K562 (cell line): Measurements from ENCODE around the gene STUB1. TPM values are rescaled to one million over a fixed set of nuclear protein-coding genes. Genes with fewer than 3 reads are reported as not detected.

Experiments
- ATAC-seq: fragments of 200-7000 bp; cut with Tn5 transposase; 3 replicates; pipeline ENCODE4 v1.9.1; 2020; ENCODE audit warnings: moderate library complexity
- BruUV-seq: library from RNA; stranded (reverse); fragments of 400-500 nt; replicated peaks from 2 replicates; lab custom pipeline; 2021; lab: Mats Ljungman, UMichigan
- CTCF ChIA-PET: fragments of 300-600 bp; formaldehyde crosslinking; extraction: SDS; loops from one replicate; lab custom pipeline; 2021; ENCODE audit warnings: low intra/inter-chr PET ratio; lab: Yijun Ruan, JAX
- POLR2A ChIA-PET: fragments of 300-600, 350-650 bp; sonication (Branson Sonifier 250); formaldehyde crosslinking; extraction: SDS; loops from one replicate; lab custom pipeline; 2021; ENCODE audit warnings: antibody characterized with exemption, inconsistent platforms; lab: Yijun Ruan, JAX
- DNase-seq, 4 experiments: peaks; one replicate each; pipeline versions ENCODE4 v3.0.0 to v3.0.0-alpha.2; 2011 to 2018; ENCODE audit warnings: low spot score in 3 of 4, mixed read lengths in 3 of 4; ENCODE audit errors: extremely low read depth in 1 of 4
- FAIRE-seq: peaks from 2 replicates; lab custom pipeline; 2011; peaks lifted over from hg19 to GRCh38; lab: Jason Lieb, UNC
- H2AFZ ChIP-seq: 2 replicates; pipeline ENCODE4 v1.6.0; 2011; ENCODE audit warnings: low read depth, low read length, control low read depth, inconsistent platforms
- H3K27ac ChIP-seq: fragments of 200-600 bp; 3 replicates; pipeline ENCODE4 v1.8.0; 2011; ENCODE audit warnings: low read depth, mild to moderate bottlenecking, control low read depth, inconsistent platforms, low read length, moderate library complexity, mixed read lengths; ENCODE audit errors: extremely low read depth
- H3K27me3 ChIP-seq, 2 experiments: fragments of 300-600 bp in 1 of 2; 2 replicates in 1 of 2; 3 replicates in 1 of 2; pipeline versions ENCODE4 v1.6.0 to v1.8.0; 2011; ENCODE audit warnings: inconsistent platforms in 2 of 2, low read length in 2 of 2, mild to moderate bottlenecking in 1 of 2, mixed read lengths in 1 of 2, moderate library complexity in 1 of 2; ENCODE audit not compliant: control insufficient read depth in 2 of 2, insufficient read depth in 2 of 2
- H3K36me3 ChIP-seq: fragments of 300-600 bp; 3 replicates; pipeline ENCODE4 v1.8.0; 2011; ENCODE audit warnings: mild to moderate bottlenecking, low read length, inconsistent platforms; ENCODE audit not compliant: control insufficient read depth, insufficient read depth
- H3K4me1 ChIP-seq, 2 experiments: fragments of 200-600 bp in 1 of 2; replicated peaks in 1 of 2; 2 replicates in 1 of 2; 3 replicates in 1 of 2; pipeline versions ENCODE4 v1.5.1 to v1.8.0; 2011; ENCODE audit warnings: inconsistent platforms in 2 of 2, low read length in 2 of 2, mild to moderate bottlenecking in 1 of 2, mixed read lengths in 1 of 2, moderate library complexity in 1 of 2; ENCODE audit not compliant: control insufficient read depth in 2 of 2, insufficient read depth in 2 of 2
- H3K4me2 ChIP-seq: 2 replicates; pipeline ENCODE4 v1.6.1; 2011; ENCODE audit warnings: low read length, control low read depth, inconsistent platforms, mixed read lengths; ENCODE audit not compliant: insufficient read depth
- H3K4me3 ChIP-seq: fragments of 200-600 bp; sonication (generic), shearing (Covaris generic); 2 replicates; pipeline ENCODE4 v1.5.1; 2016; ENCODE audit warnings: control low read depth, inconsistent platforms
- H3K79me2 ChIP-seq: fragments of 200-600 bp; 3 replicates; pipeline ENCODE4 v1.8.0; 2011; ENCODE audit warnings: low read length, inconsistent platforms; ENCODE audit not compliant: control insufficient read depth, insufficient read depth
- H3K9ac ChIP-seq, 2 experiments: 2 replicates each; pipeline versions ENCODE4 v1.6.0 to v1.6.1; 2011; ENCODE audit warnings: low read depth in 2 of 2, low read length in 2 of 2, control low read depth in 1 of 2, inconsistent platforms in 1 of 2, mild to moderate bottlenecking in 1 of 2, mixed read lengths in 1 of 2; ENCODE audit not compliant: insufficient read depth in 1 of 2
- H3K9me1 ChIP-seq: one replicate; pipeline ENCODE4 v1.6.0; 2011; ENCODE audit warnings: inconsistent platforms, mild to moderate bottlenecking, low read length, moderate library complexity; ENCODE audit not compliant: control insufficient read depth, insufficient read depth
- H3K9me3 ChIP-seq: replicated peaks from 2 replicates; pipeline ENCODE4 v1.5.1; 2011; ENCODE audit warnings: low read depth, low read length, inconsistent platforms; ENCODE audit not compliant: control insufficient read depth, insufficient read depth
- H4K20me1 ChIP-seq: replicated peaks from 2 replicates; pipeline ENCODE4 v1.6.1; 2011; ENCODE audit warnings: low read length, inconsistent platforms, mixed read lengths; ENCODE audit not compliant: control insufficient read depth, insufficient read depth
- DACH1 ChIP-seq: fragments of 450-650 bp; IDR thresholded peaks from 2 replicates; pipeline ENCODE4 v1.6.1; 2018; ENCODE audit not compliant: partially characterized antibody
- FIP1L1 ChIP-seq: fragments of 200-400 bp; formaldehyde crosslinking; IDR thresholded peaks from 2 replicates; pipeline ENCODE4 v1.6.1; 2018; ENCODE audit warnings: mild to moderate bottlenecking, low read depth, low read length; ENCODE audit not compliant: poor library complexity, severe bottlenecking
- FOXP4 ChIP-seq: sonication (generic); formaldehyde crosslinking; IDR thresholded peaks from 2 replicates; pipeline ENCODE4 v1.8.0; 2022; ENCODE audit warnings: mild to moderate bottlenecking, missing genetic modification reagents, borderline replicate concordance
- HNRNPL ChIP-seq: fragments of 200-400 bp; formaldehyde crosslinking; IDR thresholded peaks from 2 replicates; pipeline ENCODE4 v1.6.1; 2017; ENCODE audit warnings: low read depth, mild to moderate bottlenecking, low read length
- HOMEZ ChIP-seq: fragments of 250-450 bp; sonication (Bioruptor Pico); IDR thresholded peaks from 2 replicates; pipeline ENCODE4 v1.4.0; 2020; ENCODE audit warnings: mild to moderate bottlenecking, moderate library complexity
- MBD2 ChIP-seq: sonication (generic); IDR thresholded peaks from 2 replicates; pipeline ENCODE4 v1.6.1; 2016; ENCODE audit warnings: low read depth, borderline replicate concordance
- RBFOX2 ChIP-seq: fragments of 200-400 bp; formaldehyde crosslinking; IDR thresholded peaks from 2 replicates; pipeline ENCODE4 v1.6.1; 2017; ENCODE audit warnings: low read depth, mild to moderate bottlenecking, low read length, moderate library complexity
- RBM39 ChIP-seq: fragments of 200-400 bp; formaldehyde crosslinking; optimal IDR thresholded peaks from 2 replicates; pipeline ENCODE3; 2018; ENCODE audit warnings: low read depth, low read length
- TEAD4 ChIP-seq, 2 experiments: sonication (generic) in 1 of 2; formaldehyde crosslinking in 1 of 2; IDR thresholded peaks; 2 replicates each; pipeline versions ENCODE4 v1.6.1 to v1.8.0; 2012 to 2022; ENCODE audit warnings: borderline replicate concordance in 1 of 2, inconsistent platforms in 1 of 2, low read length in 1 of 2, mild to moderate bottlenecking in 1 of 2, missing genetic modification reagents in 1 of 2
- THAP12 ChIP-seq: fragments of 250-450 bp; sonication (Bioruptor Pico); IDR thresholded peaks from 2 replicates; pipeline ENCODE4 v1.9.0; 2021; ENCODE audit warnings: mild to moderate bottlenecking, inconsistent platforms
- ZBTB17 ChIP-seq: fragments of 450-650 bp; formaldehyde crosslinking; IDR thresholded peaks from 2 replicates; pipeline ENCODE4 v1.4.0; 2020; ENCODE audit warnings: mild to moderate bottlenecking
- ZC3H4 ChIP-seq: sonication (generic); formaldehyde crosslinking; IDR thresholded peaks from 2 replicates; pipeline ENCODE4 v1.9.0; 2021; ENCODE audit warnings: missing genetic modification reagents, borderline replicate concordance
- ZNF12 ChIP-seq: sonication (generic); formaldehyde crosslinking; IDR thresholded peaks from 2 replicates; pipeline ENCODE4 v1.4.0; 2020; ENCODE audit warnings: mild to moderate bottlenecking, missing genetic modification reagents
- ZNF263 ChIP-seq: sonication (generic); formaldehyde crosslinking; IDR thresholded peaks from 2 replicates; pipeline ENCODE4 v1.8.0; 2022; ENCODE audit warnings: mild to moderate bottlenecking, missing genetic modification reagents, borderline replicate concordance
- WGBS: fragments of 100-300 bp; shearing (Covaris generic); methylation state at CpG from one replicate; pipeline ENCODE4 v1.1.6; 2016; ENCODE audit warnings: low coverage, mixed read lengths; ENCODE audit not compliant: insufficient coverage; ENCODE audit errors: missing lambda C conversion rate; 5-methylcytosine and 5-hydroxymethylcytosine counted together
- in situ Hi-C: fragments of 300-500 bp; cut with MboI; formaldehyde crosslinking; loops from 4 replicates; pipeline ENCODE4 v1.15.0; 2018; ENCODE audit warnings: inconsistent platforms, mixed read lengths
- intact Hi-C: fragments of 100-400 bp; cut with micrococcal nuclease; formaldehyde crosslinking; loops from 2 replicates; pipeline ENCODE4 v1.14.2; 2022
- polyA plus RNA-seq, 8 experiments: library from polyadenylated mRNA; depleted of rRNA in 4 of 8; stranded (reverse) in 5 of 8; unstranded in 3 of 8; fragments of >200 nt; fragmentation: Nextera tagmentation in 2 of 8; fragmentation: Illumina TruSeq in 1 of 8; extraction: Ambion mirVana in 2 of 8; extraction: Trizol in 1 of 8; gene quantifications; 2 replicates each; pipeline versions ENCODE4 v1.2.1 to v1.2.3, GENCODE V29; 2011 to 2014; ENCODE audit warnings: inconsistent platforms in 1 of 8, missing spikeins in 1 of 8
- total RNA-seq, 7 experiments: library from RNA; depleted of rRNA in 6 of 7; stranded (reverse); fragments of >200 nt in 6 of 7; fragmentation: Illumina TruSeq in 2 of 7; extraction: Trizol in 2 of 7; gene quantifications; 2 replicates each; pipeline versions ENCODE4 v1.2.1 to v1.2.3, GENCODE V29; 2011 to 2021; ENCODE audit warnings: low replicate concordance in 1 of 7

Gene STUB1
- total and polyA plus RNA-seq, 9 of the 15 experiments (the other 6 are each of a cell fraction or from before 2014, with no cell fraction given): 10.6 to 251 (median 152) TPM

GRCh38 chr16:674214-674881 is 5.9 kb upstream of the STUB1 start:
- in situ Hi-C loops (loop anchor here (10.0 kb wide), 1 partner anchor 280 kb away; the partner anchor contains the start of gene NME4), intact Hi-C loops (no loop called here)
- peak overlapping the region; percentile 32 to 93; a peak in 3 of 4 replicates for H3K9ac ChIP-seq
- H3K27me3 ChIP-seq: no peaks in the 10 kb centered on the region
- WGBS: 63% methylated on average over 16 of the region's 22 CpGs
- no peaks in the 10 kb centered on the region for H3K9me3 ChIP-seq
- peak overlapping the region; percentile 72; the same call in 2 of the 3 replicates for H3K27ac ChIP-seq
- peaks cover 59% of the 10 kb centered on the region for H3K36me3 ChIP-seq
- BruUV-seq: no TSS peak
- H3K4me2 ChIP-seq: peak overlapping the region; percentile 79
- 0 out of 2 replicates have a peak, but pooled peaks cover 4% of the 10 kb centered on the region for H4K20me1 ChIP-seq
- H3K4me1 ChIP-seq: peaks cover 23 to 98% of the 10 kb centered on the region in 2 experiments
- ATAC-seq (peak; percentile 7; the same call in 2 of the 3 replicates), DNase-seq (peak in 2 of 4 experiments; percentile 17 to 47), FAIRE-seq (peak; percentile 52)
- CTCF ChIA-PET: no interaction called here
- no peaks in the 10 kb centered on the region for H3K9me1 ChIP-seq
- H3K79me2 ChIP-seq: peaks cover 14% of the 10 kb centered on the region
- no peak overlapping the region; the same call in 1 of the 2 replicates for H3K4me3 ChIP-seq
- no peak overlapping the region for H2AFZ ChIP-seq
- POLR2A ChIA-PET: interaction anchor here (0.5 to 1.7 kb wide), 4 partner anchors 8 to 304 kb away, joined by 3 to 6 read pairs (median 4); partner anchors contain the start of genes JMJD8 and MRPL28
- TF ChIP-seq FIP1L1 (peak; percentile 31), ZNF12 (CRISPR knock-in tag) (0 out of 2 replicates have a peak, but pooled peaks have one; percentile 4), HOMEZ (CRISPR knock-in tag) (no peak), RBM39 (no peak), DACH1 (no peak), ZC3H4 (CRISPR knock-in tag) (0 out of 2 replicates have a peak, but pooled peaks have one; percentile 48), FOXP4 (0 out of 2 replicates have a peak, but pooled peaks have one; percentile 35), TEAD4 (IDR thresholded peaks at IDR 0.05; ENCODE audit: low read length) (no peak), TEAD4 (CRISPR knock-in tag; IDR thresholded peaks at IDR 0.05; ENCODE audit: borderline replicate concordance) (no peak), RBFOX2 (peak; percentile 42; the same call in 1 of the 2 replicates), MBD2 (0 out of 2 replicates have a peak, but pooled peaks have one; percentile 9), HNRNPL (peak; percentile 32; the same call in 1 of the 2 replicates), ZNF263 (CRISPR knock-in tag) (no peak), ZBTB17 (CRISPR knock-in tag) (peak; percentile 11; the same call in 1 of the 2 replicates), THAP12 (no peak)
